Panc1 (cell line): Measurements from ENCODE around the gene NR5A2. TPM values are rescaled to one million over a fixed set of nuclear protein-coding genes. Genes with fewer than 3 reads are reported as not detected.

Source experiments
- ATAC-seq: fragments of 200-7000 bp; cut with Tn5 transposase; 2 replicates; pipeline ENCODE4 v1.9.1; 2020; ENCODE audit warnings: mild to moderate bottlenecking, moderate library complexity
- BruUV-seq: library from RNA; stranded (reverse); fragments of 400-500 nt; replicated peaks from 2 replicates; lab custom pipeline; 2021; lab: Mats Ljungman, UMichigan
- CTCF ChIA-PET: fragments of 300-600 bp; sonication (Branson Sonifier 250); formaldehyde crosslinking; loops from one replicate; lab custom pipeline; 2022; ENCODE audit warnings: antibody characterized with exemption; lab: Charles Lee
- POLR2A ChIA-PET: fragments of 300-600 bp; sonication (Branson Sonifier 250); formaldehyde crosslinking; loops from one replicate; lab custom pipeline; 2022; ENCODE audit warnings: antibody characterized with exemption; lab: Charles Lee
- DNase-seq: peaks from one replicate; pipeline ENCODE4 v3.0.0-alpha.2; 2010; ENCODE audit warnings: low read depth, low spot score
- H3K27ac ChIP-seq: 2 replicates; pipeline ENCODE4 v1.5.1; 2011; ENCODE audit warnings: mild to moderate bottlenecking, low read length, inconsistent platforms
- H3K27me3 ChIP-seq: fragments of 200-500 bp; sonication (Bioruptor generic); 2 replicates; pipeline ENCODE4 v1.6.0; 2014; ENCODE audit warnings: low read length, inconsistent platforms; ENCODE audit not compliant: control insufficient read depth, insufficient read depth
- H3K36me3 ChIP-seq: fragments of 200-500 bp; sonication (Bioruptor generic); 2 replicates; pipeline ENCODE4 v1.5.1; 2014; ENCODE audit warnings: inconsistent platforms, mild to moderate bottlenecking, low read length, moderate library complexity; ENCODE audit not compliant: control insufficient read depth, insufficient read depth
- H3K4me1 ChIP-seq: 2 replicates; pipeline ENCODE4 v1.5.1; 2011; ENCODE audit warnings: inconsistent platforms, mild to moderate bottlenecking, low read length, moderate library complexity; ENCODE audit not compliant: control insufficient read depth, insufficient read depth
- H3K4me3 ChIP-seq, 2 experiments: 2 replicates each; pipeline ENCODE4 v1.5.1; 2011 to 2012; ENCODE audit warnings: low read depth in 2 of 2, low read length in 2 of 2, mild to moderate bottlenecking in 2 of 2, inconsistent platforms in 1 of 2, moderate library complexity in 1 of 2
- H3K9me3 ChIP-seq: fragments of 200-500 bp; sonication (Bioruptor generic); 2 replicates; pipeline ENCODE4 v1.5.1; 2014; ENCODE audit warnings: low read depth, mild to moderate bottlenecking, inconsistent platforms, low read length, moderate library complexity; ENCODE audit not compliant: control insufficient read depth, insufficient read depth
- CTCF ChIP-seq: fragments of 450-650 bp; IDR thresholded peaks from 2 replicates; pipeline ENCODE4 v1.5.1; 2017; ENCODE audit warnings: mild to moderate bottlenecking
- POLR2AphosphoS5 ChIP-seq: IDR thresholded peaks from 2 replicates; pipeline ENCODE4 v1.6.1; 2012; ENCODE audit warnings: mild to moderate bottlenecking, low read depth, low read length, moderate library complexity
- SIN3A ChIP-seq: IDR thresholded peaks from 2 replicates; pipeline ENCODE4 v1.6.1; 2012; ENCODE audit warnings: low read depth, mild to moderate bottlenecking, low read length, moderate library complexity, borderline replicate concordance; ENCODE audit not compliant: insufficient read depth
- TCF7L2 ChIP-seq: IDR thresholded peaks from 2 replicates; pipeline ENCODE4 v1.6.1; 2011; ENCODE audit warnings: mild to moderate bottlenecking, low read depth, low read length, inconsistent platforms
- in situ Hi-C: cut with HindIII; loops from 2 replicates; pipeline ENCODE4 v1.10.0; 2016; ENCODE audit warnings: low sequenced_read_pairs, low pct_unique_long_range_greater_than_20kb
- intact Hi-C: fragments of 100-400 bp; cut with micrococcal nuclease; formaldehyde crosslinking; loops from one replicate; pipeline ENCODE4 v1.10.0; 2022; ENCODE audit not compliant: unreplicated experiment
- total RNA-seq: library from RNA; stranded (reverse); gene quantifications from one replicate; pipeline ENCODE4 v1.2.1, GENCODE V29; 2021; ENCODE audit not compliant: unreplicated experiment
- TF ChIP-seq, protein P1 (sequence below), 2 experiments: IDR thresholded peaks; 2 replicates each; pipeline ENCODE4 v1.6.1; 2011 to 2012; ENCODE audit warnings: low read depth in 2 of 2, control low read depth in 1 of 2, low read length in 1 of 2, mild to moderate bottlenecking in 1 of 2, moderate library complexity in 1 of 2; ENCODE audit not compliant: insufficient read depth in 1 of 2

Gene NR5A2
- total RNA-seq, 1 experiment from 2014 or later, result 4.3 TPM

DNA sequence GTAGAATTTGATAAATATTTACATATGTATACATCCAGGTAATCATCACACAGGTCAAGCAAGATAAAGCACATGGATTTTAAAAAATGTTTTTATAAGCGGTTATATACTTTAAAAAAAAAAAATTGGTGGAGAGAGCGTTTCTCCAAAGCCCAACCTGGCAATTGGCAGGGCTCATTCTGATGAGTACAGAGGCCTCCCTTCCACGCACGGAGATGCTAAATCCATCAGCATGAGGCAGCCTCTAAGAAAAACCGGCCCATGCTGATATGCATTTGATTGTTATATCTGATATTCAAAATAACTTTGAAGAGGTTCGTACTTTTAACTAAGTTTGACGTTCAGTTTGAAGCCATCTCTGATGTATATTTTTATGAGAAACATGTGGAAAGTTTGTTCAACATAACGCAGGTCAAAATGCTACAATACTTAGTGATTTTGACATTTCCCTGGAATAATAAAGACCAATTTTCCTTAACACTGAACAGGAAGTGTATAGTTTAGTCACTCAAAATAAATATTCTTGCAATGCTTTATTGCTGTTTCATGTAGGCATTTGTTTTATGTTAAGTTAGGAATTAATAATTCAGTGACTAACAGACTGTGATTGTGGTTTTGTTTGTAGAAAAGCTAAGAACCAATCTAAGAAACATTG, 151.7 kb downstream of the NR5A2 start:
- Histone ChIP-seq H3K27ac (no peak overlapping the region), H3K4me3 (no peak overlapping the region), H3K36me3 (no peaks in the 10 kb centered on the region), H3K4me1 (no peaks in the 10 kb centered on the region), H3K9me3 (no peaks in the 10 kb centered on the region), H3K27me3 (no peaks in the 10 kb centered on the region)
- TF ChIP-seq POLR2AphosphoS5 (no peak), CTCF (no peak), TCF7L2 (no peak), SIN3A (no peak)
- TF ChIP-seq, protein P1, sequence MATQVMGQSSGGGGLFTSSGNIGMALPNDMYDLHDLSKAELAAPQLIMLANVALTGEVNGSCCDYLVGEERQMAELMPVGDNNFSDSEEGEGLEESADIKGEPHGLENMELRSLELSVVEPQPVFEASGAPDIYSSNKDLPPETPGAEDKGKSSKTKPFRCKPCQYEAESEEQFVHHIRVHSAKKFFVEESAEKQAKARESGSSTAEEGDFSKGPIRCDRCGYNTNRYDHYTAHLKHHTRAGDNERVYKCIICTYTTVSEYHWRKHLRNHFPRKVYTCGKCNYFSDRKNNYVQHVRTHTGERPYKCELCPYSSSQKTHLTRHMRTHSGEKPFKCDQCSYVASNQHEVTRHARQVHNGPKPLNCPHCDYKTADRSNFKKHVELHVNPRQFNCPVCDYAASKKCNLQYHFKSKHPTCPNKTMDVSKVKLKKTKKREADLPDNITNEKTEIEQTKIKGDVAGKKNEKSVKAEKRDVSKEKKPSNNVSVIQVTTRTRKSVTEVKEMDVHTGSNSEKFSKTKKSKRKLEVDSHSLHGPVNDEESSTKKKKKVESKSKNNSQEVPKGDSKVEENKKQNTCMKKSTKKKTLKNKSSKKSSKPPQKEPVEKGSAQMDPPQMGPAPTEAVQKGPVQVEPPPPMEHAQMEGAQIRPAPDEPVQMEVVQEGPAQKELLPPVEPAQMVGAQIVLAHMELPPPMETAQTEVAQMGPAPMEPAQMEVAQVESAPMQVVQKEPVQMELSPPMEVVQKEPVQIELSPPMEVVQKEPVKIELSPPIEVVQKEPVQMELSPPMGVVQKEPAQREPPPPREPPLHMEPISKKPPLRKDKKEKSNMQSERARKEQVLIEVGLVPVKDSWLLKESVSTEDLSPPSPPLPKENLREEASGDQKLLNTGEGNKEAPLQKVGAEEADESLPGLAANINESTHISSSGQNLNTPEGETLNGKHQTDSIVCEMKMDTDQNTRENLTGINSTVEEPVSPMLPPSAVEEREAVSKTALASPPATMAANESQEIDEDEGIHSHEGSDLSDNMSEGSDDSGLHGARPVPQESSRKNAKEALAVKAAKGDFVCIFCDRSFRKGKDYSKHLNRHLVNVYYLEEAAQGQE (IDR thresholded peaks at IDR 0.05; ENCODE audit: insufficient read depth in 1 of 2, low read depth in 2 of 2, low read length in 1 of 2), result no peak
- ChIA-PET POLR2A (no interaction called here), CTCF (no interaction called here)
- no peak for DNase-seq
- in situ Hi-C loops (no loop called here), intact Hi-C loops (no loop called here)
- ATAC-seq, result no peak
- BruUV-seq, result no TSS peak

DNA sequence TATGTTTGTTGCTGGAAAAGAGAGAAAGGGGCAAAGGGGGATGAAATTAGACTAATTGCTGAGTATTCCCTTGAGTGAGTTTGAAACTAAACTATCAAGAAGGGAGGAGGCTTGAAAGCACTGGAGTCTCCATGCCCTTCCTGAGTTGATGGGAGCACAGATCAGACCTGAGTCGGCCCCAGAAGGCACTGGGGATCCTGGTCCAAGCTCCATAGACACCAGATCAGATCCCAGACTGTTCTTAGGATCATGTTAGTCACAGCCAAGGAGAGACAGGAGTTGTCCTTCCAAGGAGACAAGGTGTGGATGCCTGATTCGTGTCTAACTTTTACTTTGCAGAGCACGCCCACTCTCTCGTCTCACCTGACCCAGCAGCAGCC, 152.3 kb downstream of the NR5A2 start:
- ATAC-seq (peak; percentile 51), DNase-seq (no peak)
- H3K9me3 ChIP-seq, result no peaks in the 10 kb centered on the region
- H3K36me3 ChIP-seq, result no peaks in the 10 kb centered on the region
- H3K4me3 ChIP-seq, result no peak overlapping the region
- H3K4me1 ChIP-seq, result no peaks in the 10 kb centered on the region
- H3K27me3 ChIP-seq, result no peaks in the 10 kb centered on the region
- BruUV-seq, result no TSS peak
- no peak overlapping the region for H3K27ac ChIP-seq
- in situ Hi-C loops (no loop called here), intact Hi-C loops (no loop called here)
- TF ChIP-seq CTCF (no peak), POLR2AphosphoS5 (no peak), TCF7L2 (no peak), SIN3A (no peak)
- TF ChIP-seq, protein P1 (IDR thresholded peaks at IDR 0.05; ENCODE audit: insufficient read depth in 1 of 2, low read depth in 2 of 2, low read length in 1 of 2), result no peak
- CTCF ChIA-PET, result no interaction called here
- POLR2A ChIA-PET, result no interaction called here
